ENCODE measurements around the gene AQP12B.
"Not testable (repeated sequence)": the region's sequence is repeated elsewhere in the genome, so short reads cannot be mapped to it uniquely, and the experiment has no call there.

The AQP12B gene, protein sequence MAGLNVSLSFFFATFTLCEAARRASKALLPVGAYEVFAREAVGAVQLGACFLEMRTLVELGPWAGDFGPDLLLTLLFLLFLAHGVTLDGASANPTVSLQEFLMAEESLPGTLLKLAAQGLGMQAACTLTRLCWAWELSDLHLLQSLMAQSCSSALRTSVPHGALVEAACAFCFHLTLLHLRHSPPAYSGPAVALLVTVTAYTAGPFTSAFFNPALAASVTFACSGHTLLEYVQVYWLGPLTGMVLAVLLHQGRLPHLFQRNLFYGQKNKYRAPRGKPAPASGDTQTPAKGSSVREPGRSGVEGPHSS

DNA sequence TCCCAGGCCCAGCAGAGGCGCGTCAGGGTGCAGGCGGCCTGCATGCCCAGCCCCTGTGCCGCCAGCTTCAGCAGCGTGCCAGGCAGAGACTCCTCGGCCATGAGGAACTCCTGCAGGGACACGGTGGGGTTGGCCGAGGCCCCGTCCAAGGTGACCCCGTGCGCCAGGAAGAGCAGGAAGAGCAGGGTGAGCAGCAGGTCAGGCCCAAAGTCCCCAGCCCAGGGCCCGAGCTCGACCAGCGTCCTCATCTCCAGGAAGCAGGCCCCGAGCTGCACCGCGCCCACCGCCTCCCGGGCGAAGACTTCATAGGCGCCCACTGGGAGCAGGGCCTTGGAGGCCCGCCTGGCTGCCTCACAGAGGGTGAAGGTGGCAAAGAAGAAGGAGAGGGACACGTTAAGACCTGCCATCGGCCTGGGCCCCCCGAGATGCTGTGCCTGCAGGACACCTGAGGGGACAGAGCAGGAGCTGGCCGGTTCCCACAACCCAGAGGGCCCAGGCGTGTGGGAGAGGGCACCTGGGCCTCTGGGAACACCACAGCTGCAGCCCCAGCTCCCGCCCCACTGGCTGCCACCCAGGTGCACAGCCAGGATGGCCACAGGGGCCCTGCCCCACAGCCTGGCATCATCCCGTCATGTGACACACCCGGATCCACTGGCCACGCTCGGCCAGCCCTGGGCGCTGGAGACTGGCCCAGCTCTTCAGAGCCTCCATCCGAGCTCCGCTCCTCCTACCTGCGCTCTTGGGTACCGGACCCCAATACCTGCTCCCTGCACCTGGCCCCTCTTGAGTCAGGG lies at the start of gene AQP12B:
Gene AQP12B, minus strand, starts transcription at position 455 of the 794 bp plus-strand sequence. Its CDS starts 48 bp downstream, at position 407.
- DNase-seq (ENCODE audit: low read depth); H3K4me3 ChIP-seq (ENCODE audit: low read depth, low read length): not testable (repeated sequence)

DNA sequence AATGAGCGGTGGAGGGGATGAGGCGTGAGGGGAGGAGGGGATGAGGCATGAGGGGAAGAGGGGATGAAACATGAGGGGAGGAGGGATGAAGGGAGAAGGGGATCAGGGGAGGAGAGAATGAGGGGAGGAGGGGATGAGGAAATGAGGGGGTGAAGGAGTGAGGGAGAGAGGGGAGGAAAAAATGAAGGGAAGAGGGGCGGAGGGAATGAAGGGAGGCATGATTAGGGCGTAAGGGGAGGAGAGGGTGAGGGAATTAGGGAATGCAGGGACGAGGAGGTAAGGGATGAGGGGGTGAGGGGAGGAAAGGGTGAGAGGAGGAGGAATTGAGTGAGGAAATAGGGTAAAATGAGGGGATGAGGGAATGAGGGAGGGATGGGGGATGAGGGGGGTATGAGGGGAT lies 49.5 kb upstream of the AQP12B start:
- H3K4me3 ChIP-seq (ENCODE audit: low read depth, low read length) = no peak overlapping the region
- no peak for DNase-seq (ENCODE audit: low read depth)

GRCh38 chr2:240731178-240731545 lies 48.5 kb upstream of the AQP12B start:
- H3K4me3 ChIP-seq (ENCODE audit: low read depth, low read length) = no peak overlapping the region
- DNase-seq (ENCODE audit: low read depth) = no peak

DNA sequence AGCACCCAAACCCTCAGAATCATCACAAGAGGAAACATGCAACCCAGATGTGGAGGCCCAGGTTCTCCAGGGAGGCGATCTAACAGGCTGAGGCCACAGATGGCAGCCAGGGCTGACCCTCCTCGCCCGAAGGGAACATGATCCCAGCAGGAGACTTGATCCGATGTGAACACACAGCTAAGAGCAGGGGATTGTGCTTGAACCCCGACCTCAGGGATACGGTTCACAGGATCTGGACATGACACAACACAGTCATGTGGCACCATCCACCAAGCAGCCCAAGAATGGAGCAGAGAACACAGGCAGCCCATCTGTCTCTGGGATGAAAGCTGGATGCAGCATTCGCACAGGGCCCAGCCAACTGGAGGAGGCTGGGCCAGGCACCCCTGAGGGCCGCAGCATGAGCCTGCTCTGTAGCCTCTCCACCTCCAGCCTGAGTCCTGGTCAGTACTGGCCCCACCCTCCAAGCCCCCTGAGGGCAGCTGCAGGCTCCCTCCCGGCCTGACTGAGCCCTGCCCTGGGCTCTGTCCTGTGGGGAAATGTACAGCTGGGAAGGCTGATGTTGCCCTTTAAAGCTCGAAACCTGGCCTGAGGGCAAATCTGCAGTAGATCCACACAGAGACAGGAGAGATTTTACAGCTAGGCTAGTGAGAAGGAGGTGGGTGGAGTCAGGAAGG lies 48.0 kb upstream of the AQP12B start:
- DNase-seq (ENCODE audit: low read depth) = no peak
- no peak overlapping the region for H3K4me3 ChIP-seq (ENCODE audit: low read depth, low read length)

DNA sequence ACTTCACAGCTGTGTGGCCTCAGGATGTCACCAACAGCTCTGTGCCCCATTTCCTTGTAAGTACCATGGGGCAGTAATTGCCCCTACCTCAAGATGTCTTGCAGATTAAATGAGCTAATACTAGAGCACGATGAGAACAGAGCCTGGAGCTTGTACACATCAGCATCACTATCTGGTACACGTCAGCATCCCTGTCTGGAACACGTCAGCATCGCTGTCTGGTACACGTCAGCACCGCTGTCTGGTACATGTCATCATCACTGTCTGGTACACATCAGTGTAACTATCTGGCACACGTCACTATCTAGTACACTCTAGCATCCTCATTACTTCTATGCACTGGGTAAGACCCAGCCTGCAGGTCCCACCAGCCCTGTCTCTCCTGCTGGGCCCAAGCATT lies 46.1 kb upstream of the AQP12B start:
- no peak for DNase-seq (ENCODE audit: low read depth)
- no peak overlapping the region for H3K4me3 ChIP-seq (ENCODE audit: low read depth, low read length)

GRCh38 chr2:240728361-240728760 lies 45.7 kb upstream of the AQP12B start:
- H3K4me3 ChIP-seq (ENCODE audit: low read depth, low read length) = no peak overlapping the region
- DNase-seq (ENCODE audit: low read depth) = no peak

DNA sequence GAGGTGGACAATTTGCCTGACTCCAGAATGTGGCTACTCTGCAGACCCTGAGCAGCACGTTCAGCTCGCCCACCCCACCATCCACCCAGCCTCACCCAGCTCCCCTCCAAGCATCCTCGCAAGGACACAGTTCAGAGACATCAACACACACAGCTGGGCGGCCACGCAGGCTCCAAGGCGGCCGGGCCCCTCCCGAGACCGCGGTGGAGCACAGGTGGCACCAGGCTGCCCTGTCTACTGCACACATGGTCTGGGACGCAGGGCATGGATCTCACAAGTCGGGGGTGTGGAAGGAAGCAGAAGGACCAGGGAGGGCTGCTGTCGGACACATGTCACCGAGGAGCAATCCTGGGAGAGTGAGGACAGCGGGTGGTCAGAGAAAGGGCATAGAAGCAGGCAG lies 45.2 kb upstream of the AQP12B start:
- H3K4me3 ChIP-seq (ENCODE audit: low read depth, low read length) = no peak overlapping the region
- DNase-seq (ENCODE audit: low read depth) = no peak

- H3K4me3 ChIP-seq (ENCODE audit: low read depth, low read length) = no peak overlapping the region
- DNase-seq (ENCODE audit: low read depth) = no peak
Observed at GRCh38 chr2:240727439-240727838, 44.8 kb upstream of the AQP12B start.

GRCh38 chr2:240726876-240727275 lies 44.2 kb upstream of the AQP12B start:
- DNase-seq (ENCODE audit: low read depth) = no peak
- H3K4me3 ChIP-seq (ENCODE audit: low read depth, low read length) = no peak overlapping the region

DNA sequence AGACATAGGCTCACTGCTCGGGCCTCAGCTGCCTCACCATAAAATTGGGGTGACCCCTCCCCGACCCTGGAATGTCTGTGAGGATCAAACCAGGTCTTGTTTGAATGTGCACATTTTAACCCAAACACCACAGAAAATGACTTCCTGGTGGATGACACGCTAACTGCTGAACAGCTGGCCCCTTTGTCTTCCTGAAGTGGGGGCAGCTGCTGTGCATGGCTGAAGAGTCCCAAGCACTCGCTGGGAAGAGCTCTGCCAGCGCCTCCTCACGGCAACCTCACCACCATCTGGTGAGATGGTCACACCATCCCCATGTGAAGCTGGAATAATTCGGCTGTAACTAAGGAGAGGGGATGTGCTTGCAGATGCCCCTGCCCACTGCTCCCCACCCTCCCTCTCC lies 43.0 kb upstream of the AQP12B start:
- DNase-seq (ENCODE audit: low read depth) = no peak
- no peak overlapping the region for H3K4me3 ChIP-seq (ENCODE audit: low read depth, low read length)

DNA sequence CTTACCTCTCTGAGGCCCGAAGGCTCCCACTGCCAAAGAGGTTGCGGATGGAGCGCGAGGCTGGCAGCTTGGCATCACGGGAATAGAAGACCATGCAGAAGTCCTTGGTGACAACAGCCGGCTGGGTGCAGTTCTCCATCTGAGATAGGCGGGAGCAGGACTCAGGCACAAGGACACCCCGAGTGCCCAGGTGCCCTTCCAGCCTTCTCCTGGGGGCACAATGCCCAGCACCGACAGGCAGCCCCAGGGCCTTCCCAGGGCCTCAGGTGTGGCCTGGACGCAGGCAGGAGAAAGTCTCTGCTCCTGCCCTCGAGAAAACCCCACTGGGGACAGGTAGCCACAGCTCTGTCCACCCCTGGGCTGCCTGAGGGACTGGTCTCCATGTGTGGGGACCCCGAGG lies 42.6 kb upstream of the AQP12B start:
- no peak overlapping the region for H3K4me3 ChIP-seq (ENCODE audit: low read depth, low read length)
- DNase-seq (ENCODE audit: low read depth) = no peak

- H3K4me3 ChIP-seq (ENCODE audit: low read depth, low read length) = no peak overlapping the region
- DNase-seq (ENCODE audit: low read depth) = no peak
Observed at GRCh38 chr2:240724431-240724830, 41.7 kb upstream of the AQP12B start.

DNA sequence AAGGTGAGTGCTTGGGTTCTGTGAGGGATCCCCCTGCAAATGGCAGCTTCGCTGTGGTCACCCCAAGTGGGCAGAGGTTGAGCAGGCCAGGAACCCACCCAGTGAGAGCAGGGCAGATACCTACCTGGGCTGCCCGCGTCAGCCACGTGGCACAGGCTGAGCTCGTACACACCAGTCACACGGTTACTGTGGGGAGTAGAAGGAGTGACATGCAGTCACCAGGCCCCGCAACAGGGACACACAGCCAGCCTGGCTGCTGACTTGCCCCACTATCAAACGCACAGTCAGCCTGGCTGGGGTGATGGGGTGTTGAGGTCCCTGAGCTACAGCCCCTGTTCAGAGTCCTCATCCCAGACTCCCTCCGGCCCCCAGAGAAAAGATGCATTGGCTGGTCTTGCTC lies 41.2 kb upstream of the AQP12B start:
- DNase-seq (ENCODE audit: low read depth) = no peak
- no peak overlapping the region for H3K4me3 ChIP-seq (ENCODE audit: low read depth, low read length)

GRCh38 chr2:240722796-240723735 lies 40.4 kb upstream of the AQP12B start:
- no peak overlapping the region for H3K4me3 ChIP-seq (ENCODE audit: low read depth, low read length)
- no peak for DNase-seq (ENCODE audit: low read depth)

- no peak overlapping the region for H3K4me3 ChIP-seq (ENCODE audit: low read depth, low read length)
- no peak for DNase-seq (ENCODE audit: low read depth)
Observed at GRCh38 chr2:240722376-240722775, 39.7 kb upstream of the AQP12B start.

DNA sequence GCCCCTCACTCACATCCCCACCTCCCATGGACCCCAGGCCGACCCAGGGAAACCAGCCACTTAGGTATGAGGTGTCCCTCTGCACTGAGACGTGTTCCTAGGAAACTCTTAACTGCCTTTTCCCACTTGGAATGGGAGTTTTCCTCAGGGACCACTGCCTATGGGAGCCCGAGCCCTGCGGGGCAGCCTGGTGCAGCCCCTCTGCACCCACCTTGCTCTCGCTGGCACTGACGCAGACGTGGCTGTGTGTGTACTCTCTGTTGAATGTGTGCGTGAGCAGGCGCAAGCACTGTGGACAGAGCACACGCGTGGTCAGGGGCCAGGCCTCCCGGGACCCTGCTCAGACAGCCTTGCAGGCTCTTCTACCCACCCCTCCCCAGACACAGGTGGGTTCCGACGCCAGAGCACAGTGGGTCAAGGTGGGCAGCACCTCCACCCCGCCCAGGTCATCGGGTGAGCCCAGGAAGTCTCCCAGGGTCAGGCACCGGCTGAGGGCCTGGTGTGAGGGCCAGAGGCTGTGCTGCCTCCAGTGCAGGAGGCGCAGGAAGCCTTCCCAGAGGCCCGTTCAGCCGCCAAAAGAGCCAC lies 39.0 kb upstream of the AQP12B start:
- DNase-seq (ENCODE audit: low read depth) = no peak

DNA sequence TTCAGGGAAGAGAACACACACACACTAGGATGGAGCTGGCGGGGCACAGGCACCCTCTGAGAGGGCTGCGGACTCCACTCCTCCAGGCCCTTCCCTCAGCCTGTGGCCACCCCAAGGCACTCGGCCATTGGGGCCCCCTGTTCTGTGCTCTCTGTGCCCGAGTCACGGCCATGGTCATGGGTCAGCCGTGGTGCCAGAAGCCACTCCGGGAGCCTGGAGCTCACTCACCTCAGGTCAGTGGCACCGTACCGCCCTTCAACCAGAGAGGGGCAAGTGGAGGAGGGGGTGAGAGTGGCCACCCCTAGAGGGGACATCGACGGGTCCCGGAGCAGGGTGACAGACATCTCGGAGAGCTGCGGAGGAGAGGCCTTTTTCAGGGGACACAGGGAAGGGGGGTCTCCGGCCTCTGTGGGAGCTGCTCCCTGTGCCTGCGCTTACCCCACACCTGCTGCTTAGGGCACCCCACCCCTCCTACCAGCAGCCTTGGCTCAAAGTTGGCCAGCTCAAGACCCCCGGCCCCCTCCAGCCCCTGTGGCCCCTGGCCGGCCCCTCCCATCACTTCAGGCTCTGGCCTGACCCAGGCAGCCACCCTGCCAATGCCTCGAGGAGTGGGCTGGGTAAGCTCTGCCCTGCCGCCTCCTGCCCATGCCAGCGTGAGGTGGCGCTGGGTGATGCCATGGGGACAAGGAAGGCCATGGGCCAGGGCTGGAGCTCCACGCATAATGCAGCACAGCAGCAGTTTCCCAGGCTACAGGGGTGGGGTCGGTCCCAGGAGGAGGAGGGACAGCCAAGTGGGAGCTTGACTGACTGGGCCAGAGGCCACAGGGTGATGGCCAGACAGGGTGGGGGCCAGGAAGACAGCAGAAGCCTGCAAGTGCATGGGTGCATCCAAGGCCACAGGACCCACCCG lies 38.3 kb upstream of the AQP12B start:
- H3K4me3 ChIP-seq (ENCODE audit: low read depth, low read length) = no peak overlapping the region
- DNase-seq (ENCODE audit: low read depth) = no peak

More for the DNA sequence above, 39.0 kb upstream of the AQP12B start:
- H3K4me3 ChIP-seq (ENCODE audit: low read depth, low read length) = no peak overlapping the region
